CD4-positive, alpha-beta T cell treated with Interleukin-17A for 1 hour (primary cell): Measurements from ENCODE around the gene PDS5B.

ENCODE experiments used
- DNase-seq: peaks from one replicate; pipeline ENCODE4 v3.0.0-alpha.2; 2020

PDS5B gene

GRCh38 chr13:32733690-32734089, 147.4 kb downstream of the PDS5B start:
- no peak for DNase-seq

GRCh38 chr13:32734511-32734910, 148.3 kb downstream of the PDS5B start:
- DNase-seq: no peak

- no peak for DNase-seq
These were observed 149.6 kb downstream of the PDS5B start for GRCh38 chr13:32735859-32736258.

- DNase-seq: peak; percentile 30
These were observed 150.4 kb downstream of the PDS5B start for GRCh38 chr13:32736648-32737047.

- DNase-seq: peak; percentile 65
These were observed 150.9 kb downstream of the PDS5B start for GRCh38 chr13:32737111-32737571.

- no peak for DNase-seq
These were observed 151.4 kb downstream of the PDS5B start for GRCh38 chr13:32737679-32738078.

GRCh38 chr13:32745509-32745908, 159.3 kb downstream of the PDS5B start:
- DNase-seq: no peak

- DNase-seq: peak; percentile 10
These were observed 160.2 kb downstream of the PDS5B start for GRCh38 chr13:32746474-32746873.

GRCh38 chr13:32748305-32748704, 162.1 kb downstream of the PDS5B start:
- DNase-seq: no peak

GRCh38 chr13:32751340-32751739, 165.1 kb downstream of the PDS5B start:
- no peak for DNase-seq

GRCh38 chr13:32752311-32752710, 166.1 kb downstream of the PDS5B start:
- DNase-seq: no peak

- no peak for DNase-seq
These were observed 166.8 kb downstream of the PDS5B start for GRCh38 chr13:32752997-32753606.

GRCh38 chr13:32754179-32754578, 167.9 kb downstream of the PDS5B start:
- no peak for DNase-seq

GRCh38 chr13:32759152-32759551, 172.9 kb downstream of the PDS5B start:
- DNase-seq: no peak

- no peak for DNase-seq
These were observed 175.2 kb downstream of the PDS5B start for GRCh38 chr13:32761472-32761871.

- DNase-seq: no peak
These were observed 192.9 kb downstream of the PDS5B start for GRCh38 chr13:32779119-32779518.

GRCh38 chr13:32781906-32782305, 195.7 kb downstream of the PDS5B start:
- DNase-seq: no peak

GRCh38 chr13:32783067-32783466, 196.8 kb downstream of the PDS5B start:
- peak; percentile 35 for DNase-seq

- DNase-seq: no peak
These were observed 204.5 kb downstream of the PDS5B start for GRCh38 chr13:32790731-32791130.

GRCh38 chr13:32791545-32792172, 205.4 kb downstream of the PDS5B start:
- DNase-seq: peak; percentile 49

- no peak for DNase-seq
These were observed 210.5 kb downstream of the PDS5B start for GRCh38 chr13:32796754-32797153.

GRCh38 chr13:32802159-32802558, 215.9 kb downstream of the PDS5B start:
- DNase-seq: no peak

GRCh38 chr13:32804673-32805230, 218.5 kb downstream of the PDS5B start:
- no peak for DNase-seq

GRCh38 chr13:32811297-32811800, 225.1 kb downstream of the PDS5B start:
- DNase-seq: no peak
